HCT116 (cell line): ENCODE measurements around the gene SYTL3. TPM values are rescaled to one million over a fixed set of nuclear protein-coding genes. Genes with fewer than 3 reads are reported as not detected.

Source experiments
- ATAC-seq: fragments of 200-7000 bp; cut with Tn5 transposase; 2 replicates; pipeline ENCODE4 v1.9.1; 2020; ENCODE audit warnings: mild to moderate bottlenecking, moderate library complexity
- BruUV-seq: library from RNA; stranded (reverse); fragments of 400-500 nt; replicated peaks from 2 replicates; lab custom pipeline; 2021; lab: Mats Ljungman, UMichigan
- CTCF ChIA-PET: fragments of 300-600 bp; sonication (Branson Sonifier 250); formaldehyde crosslinking; loops from one replicate; lab custom pipeline; 2021; ENCODE audit warnings: antibody characterized with exemption; lab: Charles Lee
- POLR2A ChIA-PET: fragments of 300-600, 350-600 bp; sonication (Branson Sonifier 250); formaldehyde crosslinking; loops from one replicate; lab custom pipeline; 2021; ENCODE audit warnings: antibody characterized with exemption; lab: Charles Lee
- RAD21 ChIA-PET, 2 experiments: fragments of 300-600 bp; sonication (Branson Sonifier 250); formaldehyde crosslinking; loops; one replicate each; lab custom pipeline; 2023; ENCODE audit warnings: low total read pairs in 2 of 2; ENCODE audit not compliant: uncharacterized antibody in 2 of 2, unreplicated experiment in 2 of 2, low non-redundant PET in 1 of 2; lab: Charles Lee
- DNase-seq: peaks from one replicate; pipeline ENCODE4 v3.0.0-alpha.2; 2010; ENCODE audit warnings: low read depth, low spot score
- H2AFZ ChIP-seq: fragments of 200-600 bp; shearing (Covaris generic), sonication (generic); 2 replicates; pipeline ENCODE4 v1.6.1; 2017; ENCODE audit warnings: low read depth, mixed run types, mixed read lengths, antibody characterized with exemption, low read length; ENCODE audit not compliant: poor library complexity, severe bottlenecking
- H3K27ac ChIP-seq: 2 replicates; pipeline ENCODE4 v1.5.1; 2012; ENCODE audit warnings: low read depth, low read length
- H3K27me3 ChIP-seq: fragments of 200-600 bp; sonication (generic); 2 replicates; pipeline ENCODE4 v1.6.1; 2016; ENCODE audit warnings: mixed run types, low read length, mixed read lengths; ENCODE audit not compliant: insufficient read depth
- H3K36me3 ChIP-seq, 2 experiments: fragments of 200-500 bp in 1 of 2; fragments of 200-600 bp in 1 of 2; sonication (Bioruptor generic) in 1 of 2; sonication (generic) in 1 of 2; 2 replicates each; pipeline versions ENCODE4 v1.5.1 to v1.6.1; 2014 to 2016; ENCODE audit warnings: low read length in 2 of 2, inconsistent platforms in 1 of 2, mixed read lengths in 1 of 2, mixed run types in 1 of 2; ENCODE audit not compliant: insufficient read depth in 2 of 2, control insufficient read depth in 1 of 2
- H3K4me1 ChIP-seq, 2 experiments: fragments of 200-600 bp in 1 of 2; sonication (generic) in 1 of 2; 2 replicates each; pipeline versions ENCODE4 v1.5.1 to v1.6.1; 2012 to 2017; ENCODE audit warnings: low read length in 2 of 2, inconsistent platforms in 1 of 2, mild to moderate bottlenecking in 1 of 2, mixed read lengths in 1 of 2, mixed run types in 1 of 2, moderate library complexity in 1 of 2; ENCODE audit not compliant: insufficient read depth in 2 of 2, control insufficient read depth in 1 of 2
- H3K4me2 ChIP-seq: fragments of 200-600 bp; sonication (generic); 2 replicates; pipeline ENCODE4 v1.6.1; 2017; ENCODE audit warnings: mixed run types, low read length, mixed read lengths
- H3K4me3 ChIP-seq, 2 experiments: fragments of 200-600 bp in 1 of 2; sonication (generic) in 1 of 2; replicated peaks in 1 of 2; 2 replicates each; pipeline ENCODE4 v1.5.1; 2011 to 2016; ENCODE audit warnings: low read length in 2 of 2, control low read depth in 1 of 2, low read depth in 1 of 2, mild to moderate bottlenecking in 1 of 2, mixed read lengths in 1 of 2, mixed run types in 1 of 2
- H3K79me2 ChIP-seq: fragments of 200-600 bp; sonication (generic); 2 replicates; pipeline ENCODE4 v1.6.1; 2017; ENCODE audit warnings: mild to moderate bottlenecking, mixed run types, low read length, moderate library complexity, mixed read lengths; ENCODE audit not compliant: insufficient read depth
- H3K9ac ChIP-seq: fragments of 200-600 bp; sonication (generic); 2 replicates; pipeline ENCODE4 v1.6.1; 2016; ENCODE audit warnings: low read length, mixed read lengths
- H3K9me2 ChIP-seq: fragments of 200-600 bp; sonication (generic), shearing (Covaris generic); 2 replicates; pipeline ENCODE4 v1.6.1; 2017; ENCODE audit warnings: mixed run types, mild to moderate bottlenecking, moderate library complexity; ENCODE audit not compliant: insufficient read depth
- H3K9me3 ChIP-seq, 2 experiments: fragments of 200-500 bp in 1 of 2; fragments of 200-600 bp in 1 of 2; sonication (Bioruptor generic) in 1 of 2; sonication (generic) in 1 of 2; 2 replicates each; pipeline ENCODE4 v1.6.1; 2014 to 2017; ENCODE audit warnings: low read length in 2 of 2, mixed read lengths in 2 of 2, inconsistent platforms in 1 of 2, low read depth in 1 of 2, mild to moderate bottlenecking in 1 of 2, mixed run types in 1 of 2, moderate library complexity in 1 of 2; ENCODE audit not compliant: control insufficient read depth in 1 of 2, insufficient read depth in 1 of 2
- H4K20me1 ChIP-seq: fragments of 200-600 bp; sonication (generic), shearing (Covaris generic); 2 replicates; pipeline ENCODE4 v1.6.1; 2017; ENCODE audit warnings: mixed run types, mild to moderate bottlenecking, moderate library complexity; ENCODE audit not compliant: insufficient read depth
- POLR2A ChIP-seq: IDR thresholded peaks from 2 replicates; pipeline ENCODE4 v1.7.0; 2011; ENCODE audit warnings: borderline replicate concordance; ENCODE audit not compliant: insufficient read depth, insufficient read length; ENCODE audit errors: extremely low read depth
- POLR2AphosphoS5 ChIP-seq: IDR thresholded peaks from 2 replicates; pipeline ENCODE4 v1.6.1; 2011; ENCODE audit warnings: mild to moderate bottlenecking, low read depth, low read length, moderate library complexity
- YY1 ChIP-seq: IDR thresholded peaks from 2 replicates; pipeline ENCODE4 v1.6.1; 2011; ENCODE audit warnings: low read length, low read depth, moderate library complexity, mild to moderate bottlenecking; ENCODE audit not compliant: insufficient replicate concordance; ENCODE audit errors: extremely low read depth
- ZBTB33 ChIP-seq: IDR thresholded peaks from 2 replicates; pipeline ENCODE4 v1.6.1; 2011; ENCODE audit warnings: mild to moderate bottlenecking, low read length, moderate library complexity; ENCODE audit not compliant: insufficient replicate concordance; ENCODE audit errors: extremely low read depth
- ZFX ChIP-seq: fragments of 450-650 bp; IDR thresholded peaks from 2 replicates; pipeline ENCODE4 v1.6.1; 2017
- intact Hi-C: fragments of 100-400 bp; cut with micrococcal nuclease; formaldehyde crosslinking; loops from 2 replicates; pipeline ENCODE4 v1.10.0; 2022
- total RNA-seq: library from RNA; stranded (reverse); gene quantifications from one replicate; pipeline ENCODE4 v1.2.1, GENCODE V29; 2021; ENCODE audit not compliant: unreplicated experiment
- TF ChIP-seq, protein P1 (sequence below), 3 experiments: fragments of 200-600 bp in 1 of 3; sonication (generic) in 1 of 3; IDR thresholded peaks in 2 of 3; conservative IDR thresholded peaks in 1 of 3; 2 replicates each; pipeline ENCODE4 v1.5.1; 2012 to 2017; ENCODE audit warnings: low read depth in 2 of 3, low read length in 2 of 3, antibody characterized with exemption in 1 of 3, borderline replicate concordance in 1 of 3, control low read depth in 1 of 3, mild to moderate bottlenecking in 1 of 3, mixed read lengths in 1 of 3, mixed run types in 1 of 3, moderate library complexity in 1 of 3; ENCODE audit not compliant: insufficient read depth in 1 of 3

The SYTL3 gene
- total RNA-seq, 1 experiment from 2014 or later: 55.3 TPM

DNA sequence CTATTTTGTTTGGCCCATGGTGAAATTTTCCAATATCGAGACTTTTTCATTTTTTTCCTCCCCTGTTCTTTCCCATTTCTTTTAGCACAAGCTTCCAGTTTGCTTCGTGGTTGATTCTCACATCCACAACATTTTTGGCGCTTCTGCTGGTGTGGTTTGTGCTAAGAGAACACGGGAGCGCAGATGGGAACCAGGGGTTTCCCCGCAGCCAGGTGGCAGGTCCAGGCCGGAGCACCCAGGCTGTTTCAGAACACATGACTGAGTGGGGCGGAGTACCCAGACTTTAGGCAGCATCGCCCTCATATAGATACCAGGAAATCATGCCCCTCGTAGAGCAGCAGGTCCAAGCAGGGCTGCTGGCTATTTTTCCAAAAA, 58.0 kb downstream of the SYTL3 start:
- ChIA-PET CTCF (interaction anchor here (1.1 to 4.9 kb wide), 10 partner anchors 8 to 494 kb away, joined by 3 to 51 read pairs (median 8); no protein-coding TSS in a partner anchor), POLR2A (interaction anchor here (0.7 to 4.8 kb wide), 15 partner anchors 10 to 374 kb away, joined by 3 to 35 read pairs (median 6); partner anchors contain the start of genes EZR and RSPH3), RAD21 (interaction anchor here in 1 of 2 experiments (0.8 to 1.3 kb wide), 2 partner anchors 11 to 13 kb away, joined by 3 to 4 read pairs; no protein-coding TSS in a partner anchor)
- Histone ChIP-seq H4K20me1 (no peaks in the 10 kb centered on the region), H2AFZ (no peak overlapping the region), H3K9ac (peak overlapping the region; percentile 77), H3K36me3 (0 out of 4 replicates have a peak, but pooled peaks cover 0 to 4% of the 10 kb centered on the region in 2 experiments), H3K4me1 (peaks cover 46 to 92% of the 10 kb centered on the region in 2 experiments), H3K4me2 (peak overlapping the region; percentile 68), H3K27me3 (no peaks in the 10 kb centered on the region), H3K4me3 (peak overlapping the region; percentile 16 to 33), H3K9me2 (no peaks in the 10 kb centered on the region), H3K27ac (peak overlapping the region; percentile 92), H3K79me2 (peaks cover 46% of the 10 kb centered on the region), H3K9me3 (no peaks in the 10 kb centered on the region)
- intact Hi-C loops: loop anchor here (2.0 to 10.0 kb wide), 3 partner anchors 13 to 297 kb away; partner anchors contain the start of gene RSPH3
- BruUV-seq: no TSS peak
- ATAC-seq: peak; percentile 14
- no peak for DNase-seq
- TF ChIP-seq ZBTB33 (no peak), POLR2AphosphoS5 (peak; percentile 55), POLR2A (peak; percentile 21), YY1 (peak; percentile 56), ZFX (no peak)
- TF ChIP-seq, protein P1, sequence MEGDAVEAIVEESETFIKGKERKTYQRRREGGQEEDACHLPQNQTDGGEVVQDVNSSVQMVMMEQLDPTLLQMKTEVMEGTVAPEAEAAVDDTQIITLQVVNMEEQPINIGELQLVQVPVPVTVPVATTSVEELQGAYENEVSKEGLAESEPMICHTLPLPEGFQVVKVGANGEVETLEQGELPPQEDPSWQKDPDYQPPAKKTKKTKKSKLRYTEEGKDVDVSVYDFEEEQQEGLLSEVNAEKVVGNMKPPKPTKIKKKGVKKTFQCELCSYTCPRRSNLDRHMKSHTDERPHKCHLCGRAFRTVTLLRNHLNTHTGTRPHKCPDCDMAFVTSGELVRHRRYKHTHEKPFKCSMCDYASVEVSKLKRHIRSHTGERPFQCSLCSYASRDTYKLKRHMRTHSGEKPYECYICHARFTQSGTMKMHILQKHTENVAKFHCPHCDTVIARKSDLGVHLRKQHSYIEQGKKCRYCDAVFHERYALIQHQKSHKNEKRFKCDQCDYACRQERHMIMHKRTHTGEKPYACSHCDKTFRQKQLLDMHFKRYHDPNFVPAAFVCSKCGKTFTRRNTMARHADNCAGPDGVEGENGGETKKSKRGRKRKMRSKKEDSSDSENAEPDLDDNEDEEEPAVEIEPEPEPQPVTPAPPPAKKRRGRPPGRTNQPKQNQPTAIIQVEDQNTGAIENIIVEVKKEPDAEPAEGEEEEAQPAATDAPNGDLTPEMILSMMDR (IDR thresholded peaks at IDR 0.05 in 2 of 3, conservative IDR thresholded peaks at IDR 0.05 in 1 of 3; ENCODE audit: borderline replicate concordance in 1 of 3, insufficient read depth in 1 of 3, low read depth in 2 of 3, low read length in 2 of 3): 0 out of 6 replicates have a peak, but pooled peaks of 1 of the 3 experiments have one; percentile 11
